GM04503 (cell line): Measurements from ENCODE around the gene FTH1.
"Not testable (repeated sequence)": the region's sequence is repeated elsewhere in the genome, so short reads cannot be mapped to it uniquely, and the experiment has no call there.

ENCODE experiments used
- DNase-seq: peaks from one replicate; pipeline ENCODE4 v3.0.0-alpha.2; 2012; ENCODE audit warnings: low read depth

FTH1 gene

DNA sequence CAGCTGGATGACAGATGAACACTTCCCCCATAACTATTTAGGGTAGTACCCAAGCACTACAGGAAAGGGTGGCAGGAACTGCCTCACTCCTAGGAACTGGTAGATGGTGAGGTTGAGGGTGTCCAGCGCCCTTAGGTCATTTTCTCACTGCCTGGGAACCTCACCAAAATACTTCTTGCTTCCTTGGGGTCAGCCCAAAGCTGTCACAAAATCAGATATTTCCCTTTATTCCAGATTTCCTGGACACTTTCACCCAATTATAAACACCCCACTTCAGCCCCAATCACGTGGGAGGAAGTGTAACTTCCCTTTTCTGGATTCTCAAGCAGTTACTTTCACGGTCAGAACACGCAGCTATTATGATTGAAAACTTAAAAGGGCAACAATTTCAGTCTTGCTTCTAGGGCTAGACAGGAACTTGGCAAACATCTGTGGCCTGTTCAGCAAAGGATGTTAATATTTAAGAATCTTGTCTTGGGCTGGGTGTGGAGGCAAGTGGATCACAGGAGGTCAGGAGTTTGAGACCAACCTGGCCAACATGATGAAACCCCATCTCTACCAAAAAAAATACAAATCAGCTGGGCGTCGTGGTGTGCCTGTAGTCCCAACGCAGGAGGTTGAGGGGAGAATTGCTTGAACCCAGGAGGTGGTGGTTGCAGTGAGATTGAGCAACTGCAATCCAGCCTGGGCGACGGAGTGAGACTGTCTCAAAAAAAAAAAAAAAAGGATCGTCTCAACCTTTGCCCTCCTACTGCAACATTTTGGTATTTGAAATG is 4.0 kb downstream of the FTH1 start:
- DNase-seq: no peak

DNA sequence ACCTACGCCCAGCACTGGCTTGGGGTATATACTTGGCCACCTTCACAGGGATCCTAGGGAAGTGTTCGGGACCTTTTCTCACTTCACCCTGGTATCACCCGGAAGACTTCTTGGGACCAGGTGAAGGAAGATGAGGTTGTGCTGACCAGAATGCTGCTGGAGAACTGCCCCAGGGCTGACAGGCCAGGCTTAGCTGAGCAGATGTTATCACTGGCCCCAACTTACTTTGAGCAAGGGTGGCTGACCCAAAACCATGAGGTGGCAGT is 4.5 kb downstream of the FTH1 start:
- no peak for DNase-seq

DNA sequence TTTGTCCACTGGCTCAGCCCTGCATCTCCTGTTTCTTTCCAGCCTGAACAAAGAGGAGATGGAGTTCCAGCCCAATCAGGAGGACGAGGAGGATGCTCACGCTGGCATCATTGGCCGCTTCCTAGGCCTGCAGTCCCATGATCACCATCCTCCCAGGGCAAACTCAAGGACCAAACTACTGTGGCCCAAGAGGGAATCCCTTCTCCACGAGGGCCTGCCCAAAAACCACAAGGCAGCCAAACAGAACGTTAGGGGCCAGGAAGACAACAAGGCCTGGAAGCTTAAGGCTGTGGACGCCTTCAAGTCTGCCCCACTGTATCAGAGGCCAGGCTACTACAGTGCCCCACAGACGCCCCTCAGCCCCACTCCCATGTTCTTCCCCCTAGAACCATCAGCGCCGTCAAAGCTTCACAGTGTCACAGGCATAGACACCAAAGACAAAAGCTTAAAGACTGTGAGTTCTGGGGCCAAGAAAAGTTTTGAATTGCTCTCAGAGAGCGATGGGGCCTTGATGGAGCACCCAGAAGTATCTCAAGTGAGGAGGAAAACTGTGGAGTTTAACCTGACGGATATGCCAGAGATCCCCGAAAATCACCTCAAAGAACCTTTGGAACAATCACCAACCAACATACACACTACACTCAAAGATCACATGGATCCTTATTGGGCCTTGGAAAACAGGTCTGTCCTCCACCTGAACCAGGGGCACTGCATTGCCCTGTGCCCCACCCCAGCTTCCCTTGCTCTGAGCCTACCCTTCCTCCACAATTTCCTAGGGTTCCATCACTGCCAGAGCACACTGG is 5.0 kb downstream of the FTH1 start:
- no peak for DNase-seq

DNA sequence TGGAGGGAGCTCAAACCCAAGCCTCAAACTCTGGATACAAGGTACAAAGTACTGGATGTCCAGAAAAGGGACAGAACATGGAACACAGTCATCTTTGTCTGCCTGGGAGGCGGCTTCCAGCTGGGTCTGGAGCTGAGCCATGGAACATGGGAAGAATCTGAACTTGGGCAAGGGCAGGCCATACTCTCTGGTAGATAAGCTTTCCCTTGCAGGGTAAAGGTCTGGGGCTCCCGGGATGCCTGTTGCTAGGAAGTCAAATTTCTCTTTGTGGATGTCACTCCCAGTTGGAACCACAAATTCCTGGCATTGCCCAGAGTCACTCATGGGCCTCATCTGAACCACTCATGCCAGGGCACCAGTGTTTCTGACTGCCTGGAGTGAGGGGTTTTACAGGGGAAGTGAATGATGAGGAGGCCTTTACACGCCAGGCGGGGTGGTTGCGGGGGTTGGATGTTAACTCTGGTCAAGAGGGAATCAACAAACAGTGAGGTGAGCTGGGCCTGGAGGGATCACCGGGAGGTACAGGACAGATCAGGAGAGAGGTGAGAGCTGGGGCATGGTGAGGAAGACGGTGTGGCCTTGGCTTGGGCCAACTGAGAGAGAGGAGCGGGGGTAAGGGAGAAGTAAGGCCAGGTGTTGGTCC is 5.7 kb downstream of the FTH1 start:
- DNase-seq: no peak

DNA sequence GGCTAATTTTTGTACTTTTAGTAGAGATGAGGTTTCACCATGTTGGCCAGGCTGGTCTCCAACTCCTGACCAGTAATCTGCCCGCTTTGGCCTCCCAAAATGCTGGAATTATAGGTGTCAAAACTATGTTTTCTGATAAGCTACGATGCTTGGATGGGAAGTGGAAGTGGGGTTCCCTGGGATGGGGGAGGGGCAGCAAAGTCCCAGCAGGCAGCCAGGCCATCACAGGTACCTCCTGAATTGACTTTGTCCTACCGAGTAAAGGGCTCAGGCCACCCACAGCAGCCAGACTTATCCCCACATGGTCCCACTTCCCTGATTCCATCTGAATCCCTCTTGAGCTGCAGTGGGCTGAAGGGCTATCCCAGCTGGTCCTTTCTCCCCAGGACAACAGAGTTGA is 6.9 kb downstream of the FTH1 start:
- no peak for DNase-seq

DNA sequence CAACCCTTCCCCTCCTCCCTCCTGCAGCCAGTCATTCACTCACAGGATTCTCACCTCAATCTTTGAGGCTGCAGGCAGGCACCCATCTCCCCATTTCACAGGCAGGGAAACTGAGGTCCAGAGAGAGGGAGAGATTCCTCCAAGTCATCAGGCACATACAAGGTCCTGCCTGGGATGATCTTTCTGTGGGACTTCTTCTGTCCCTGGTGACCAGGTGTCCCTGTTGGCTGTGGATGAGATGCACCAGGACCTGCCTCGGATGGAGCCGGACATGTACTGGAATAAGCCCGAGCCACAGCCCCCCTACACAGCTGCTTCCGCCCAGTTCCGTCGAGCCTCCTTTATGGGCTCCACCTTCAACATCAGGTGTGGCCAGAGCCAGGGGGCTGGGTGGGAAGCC is 7.8 kb downstream of the FTH1 start:
- DNase-seq: no peak

DNA sequence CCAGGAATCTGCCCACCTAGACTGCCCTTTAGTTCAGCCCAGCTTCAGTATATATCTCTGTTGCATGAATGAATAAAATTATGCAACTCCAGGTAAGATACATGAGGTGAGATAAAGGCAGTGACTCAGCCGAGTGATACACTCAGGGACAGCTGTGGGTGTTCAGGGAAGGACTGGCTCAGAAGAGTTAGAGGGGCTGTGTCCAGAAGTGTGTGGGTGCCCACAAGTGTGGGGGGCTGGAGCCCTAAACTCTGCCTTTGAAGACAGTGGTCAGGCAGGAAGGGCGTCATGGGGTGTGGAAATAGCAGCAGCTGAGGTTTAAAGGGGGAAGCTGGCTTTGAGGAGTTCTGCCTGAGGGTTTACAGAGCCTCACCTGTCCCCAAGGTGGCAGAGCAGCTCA is 8.3 kb downstream of the FTH1 start:
- DNase-seq: no peak

DNA sequence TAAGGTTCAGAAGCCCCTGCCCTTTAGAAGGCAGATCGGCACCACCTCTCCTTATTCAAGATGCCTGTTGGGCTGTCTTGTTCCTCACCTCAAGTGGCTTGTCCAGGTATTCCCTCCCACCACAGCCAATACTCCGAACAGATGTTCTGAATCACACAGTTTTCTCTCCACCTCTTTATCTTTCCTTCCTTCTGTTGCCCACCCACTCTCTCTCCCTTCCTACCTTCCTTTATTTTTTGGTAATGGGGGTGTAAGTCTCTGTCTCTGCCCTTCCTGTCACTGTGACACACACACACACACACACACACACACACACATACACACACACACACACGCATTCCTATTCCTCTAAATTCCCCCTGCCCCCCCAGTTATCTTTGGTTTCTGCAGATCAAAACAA is 8.8 kb downstream of the FTH1 start:
- DNase-seq: no peak

DNA sequence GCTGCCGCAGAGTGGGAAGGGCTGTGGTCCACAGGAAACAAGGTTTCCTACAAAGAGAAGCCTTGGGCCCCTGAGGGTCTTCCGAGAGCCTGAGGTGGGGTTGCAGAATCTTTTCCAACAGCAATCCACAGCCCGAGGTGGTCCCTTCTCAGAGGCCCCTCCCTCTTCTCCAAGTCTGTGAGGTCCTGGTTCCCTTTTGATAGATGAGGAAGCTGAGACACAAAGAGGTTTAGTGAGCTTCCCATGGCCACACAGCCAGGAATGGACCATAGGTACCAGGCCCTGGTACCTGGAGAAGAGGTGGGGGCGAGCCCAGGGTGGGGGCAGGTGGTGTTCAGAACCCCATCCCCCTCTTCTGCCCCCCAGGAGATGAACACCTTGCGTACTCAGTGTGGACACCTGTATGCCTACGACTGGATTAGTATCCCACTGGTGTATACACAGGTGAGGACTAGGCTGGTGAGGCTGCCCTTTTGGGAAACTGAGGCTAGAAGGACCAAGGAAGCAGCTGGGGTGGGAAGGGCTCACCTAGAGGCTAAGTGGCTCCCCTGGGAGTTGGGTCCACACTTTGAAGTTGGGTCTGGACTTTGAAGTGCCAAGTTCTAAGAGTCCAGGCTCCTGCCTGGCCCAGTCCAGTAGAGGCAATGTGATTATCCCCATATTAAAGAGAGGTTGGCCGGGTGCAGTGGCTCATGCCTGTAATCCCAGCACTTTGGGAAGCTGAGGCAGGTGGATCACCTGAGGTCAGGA is 10.2 kb downstream of the FTH1 start:
- no peak for DNase-seq

DNA sequence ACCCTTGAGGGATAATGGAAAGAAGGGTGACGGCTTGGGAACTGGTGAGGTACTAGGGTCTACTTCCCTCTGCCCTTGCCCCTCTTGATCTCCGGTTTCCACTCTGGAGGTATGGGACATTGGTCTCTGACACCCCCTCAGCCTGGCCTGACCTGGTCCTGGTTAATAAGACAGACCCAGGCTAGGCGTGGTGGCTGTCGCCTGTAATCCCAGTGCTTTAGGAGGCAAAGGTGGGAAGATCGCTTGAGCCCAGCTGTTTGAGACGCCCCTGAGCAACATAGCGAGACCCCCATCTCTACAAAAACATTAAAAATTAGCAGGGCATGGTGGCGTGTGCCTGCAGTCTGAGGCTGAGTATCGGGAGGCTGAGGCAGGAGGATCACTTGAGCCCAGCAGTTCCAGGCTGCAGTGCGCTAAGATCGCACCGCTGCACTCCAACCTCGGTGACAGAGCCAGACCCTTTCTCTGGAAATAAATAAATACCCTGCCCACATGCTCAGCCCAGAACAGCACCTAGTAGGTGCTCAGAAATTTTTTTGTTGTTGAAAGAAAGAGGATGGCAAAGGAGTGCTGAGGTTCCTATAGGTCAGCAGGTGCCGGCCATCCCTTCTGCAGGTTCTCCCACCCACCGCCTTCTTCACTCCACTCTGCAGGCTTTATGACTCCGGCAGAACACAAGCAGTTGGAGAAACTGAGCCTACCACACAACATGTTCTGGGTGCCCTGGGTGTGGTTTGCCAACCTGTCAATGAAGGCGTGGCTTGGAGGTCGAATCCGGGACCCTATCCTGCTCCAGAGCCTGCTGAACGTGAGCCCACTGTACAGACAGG is 11.0 kb downstream of the FTH1 start:
- no peak for DNase-seq

DNA sequence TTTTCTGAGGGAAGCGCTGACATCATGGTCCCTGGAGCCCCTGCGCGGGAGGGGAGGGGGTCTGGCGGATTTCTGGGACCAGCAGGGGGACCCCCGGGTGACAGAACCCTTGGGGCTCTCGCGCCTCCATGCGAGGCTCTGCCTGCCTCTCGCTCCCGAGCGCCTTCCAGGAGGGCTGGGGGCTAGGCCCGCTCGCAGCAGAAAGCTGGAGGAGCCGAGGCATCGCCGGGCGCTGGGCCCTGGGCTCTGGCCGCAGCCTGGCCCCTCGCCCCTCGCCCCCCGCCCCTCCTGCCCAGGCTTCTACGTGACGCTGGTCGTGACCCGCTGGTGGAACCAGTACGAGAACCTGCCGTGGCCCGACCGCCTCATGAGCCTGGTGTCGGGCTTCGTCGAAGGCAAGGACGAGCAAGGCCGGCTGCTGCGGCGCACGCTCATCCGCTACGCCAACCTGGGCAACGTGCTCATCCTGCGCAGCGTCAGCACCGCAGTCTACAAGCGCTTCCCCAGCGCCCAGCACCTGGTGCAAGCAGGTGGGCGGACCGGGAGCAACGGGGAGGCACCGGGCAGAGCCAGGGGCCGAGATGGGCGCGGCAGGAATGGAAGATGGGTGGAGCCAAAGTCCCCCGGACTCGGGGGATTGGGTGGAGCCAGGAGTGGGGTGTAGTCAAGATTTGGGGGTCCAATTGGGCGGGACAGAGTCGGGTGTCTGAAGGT is 11.9 kb downstream of the FTH1 start:
- DNase-seq: no peak

DNA sequence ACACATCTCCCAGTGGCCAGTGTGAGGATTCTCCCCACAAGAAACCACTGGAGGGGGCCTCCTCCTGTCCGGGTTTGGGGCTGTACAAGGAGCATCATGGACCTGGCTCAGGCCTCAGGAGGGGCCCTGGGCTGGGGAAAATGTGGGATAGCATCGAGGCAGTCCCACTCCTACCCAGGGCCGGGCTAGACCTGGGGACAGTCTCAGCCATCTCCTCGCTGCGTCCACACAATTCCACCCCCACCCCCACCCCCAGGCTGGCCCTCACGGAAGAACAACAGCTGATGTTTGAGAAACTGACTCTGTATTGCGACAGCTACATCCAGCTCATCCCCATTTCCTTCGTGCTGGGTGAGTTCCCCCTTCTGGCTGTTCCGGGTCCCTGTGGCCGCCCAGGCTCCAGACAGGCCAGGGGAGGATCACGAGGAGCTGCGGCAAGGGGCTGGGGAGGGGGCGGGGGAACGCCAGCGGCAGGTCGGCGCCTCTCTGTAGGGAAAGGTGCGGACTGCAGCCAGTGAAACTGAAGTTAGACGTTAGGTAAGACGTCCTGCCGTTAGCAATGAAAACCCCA is 12.5 kb downstream of the FTH1 start:
- no peak for DNase-seq

DNA sequence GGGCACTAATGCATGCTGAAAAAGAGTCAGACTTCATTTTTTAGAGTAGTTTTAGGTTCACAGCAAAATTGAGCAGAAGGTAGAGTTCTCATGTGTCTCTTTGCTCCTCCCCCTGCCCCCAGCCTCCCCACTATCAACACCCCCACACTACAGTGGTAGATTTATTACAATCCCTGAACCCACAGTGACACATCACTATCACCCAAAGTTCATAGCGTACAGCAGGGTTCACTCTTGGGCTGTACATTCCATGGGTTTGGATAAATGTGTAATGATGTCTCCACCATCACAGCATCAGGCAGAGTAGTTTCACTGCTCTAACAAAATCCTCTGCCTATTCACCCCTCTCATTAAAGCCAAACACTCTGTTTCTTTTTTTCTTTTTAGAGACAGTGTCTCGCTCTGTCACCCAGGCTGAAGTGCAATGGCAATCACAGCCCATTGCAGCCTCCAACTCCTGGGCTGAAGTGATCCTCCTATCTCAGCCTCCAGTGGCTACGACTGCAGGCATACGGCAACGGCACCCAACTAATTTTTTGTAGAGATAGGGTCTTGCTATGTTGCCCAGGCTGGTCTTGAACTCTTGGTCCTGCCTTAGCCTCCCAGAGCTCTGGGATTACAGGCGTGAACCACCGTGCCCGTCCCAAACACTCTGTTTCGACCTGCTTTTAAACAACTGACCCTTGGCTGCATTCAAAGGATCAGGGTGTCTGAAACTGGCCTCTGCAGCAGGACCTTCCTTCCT is 13.2 kb downstream of the FTH1 start:
- no peak for DNase-seq

DNA sequence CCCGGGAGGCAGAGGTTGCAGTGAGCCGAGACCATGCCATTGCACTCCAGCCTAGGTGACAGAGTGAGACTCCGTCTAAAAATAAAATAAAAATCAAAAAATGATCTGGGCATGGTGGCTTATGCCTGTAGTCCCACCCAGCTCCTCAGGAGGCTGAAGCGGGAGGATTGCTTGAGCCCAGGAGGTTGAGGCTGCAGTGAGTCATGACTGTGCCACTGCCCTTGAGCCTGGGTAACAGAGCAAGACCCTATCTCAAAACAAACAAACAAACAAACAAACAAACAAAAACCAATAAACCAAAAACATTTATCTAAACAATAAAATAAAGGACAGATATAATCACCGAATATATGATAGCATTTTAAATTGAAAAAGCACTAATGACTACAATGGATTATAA is 13.8 kb downstream of the FTH1 start:
- not testable (repeated sequence) for DNase-seq

DNA sequence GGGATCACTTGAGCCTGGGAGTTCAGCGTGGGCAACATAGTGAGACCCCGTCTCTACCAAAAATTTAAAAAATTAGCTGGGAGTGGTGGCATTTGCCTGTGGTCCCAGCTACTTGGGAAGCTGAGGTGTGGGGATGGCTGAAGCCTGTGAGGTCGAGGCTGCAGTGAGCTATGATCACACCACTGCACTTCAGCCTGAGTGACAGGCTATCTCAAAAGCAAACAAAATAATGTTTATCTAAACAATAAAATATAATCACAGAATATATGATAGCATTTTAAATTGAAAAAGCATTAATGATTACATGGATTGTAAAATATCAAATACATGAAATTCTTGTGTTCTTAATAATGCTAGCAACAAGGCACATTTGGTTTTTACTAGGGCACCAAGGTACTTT is 14.6 kb downstream of the FTH1 start:
- no peak for DNase-seq

DNA sequence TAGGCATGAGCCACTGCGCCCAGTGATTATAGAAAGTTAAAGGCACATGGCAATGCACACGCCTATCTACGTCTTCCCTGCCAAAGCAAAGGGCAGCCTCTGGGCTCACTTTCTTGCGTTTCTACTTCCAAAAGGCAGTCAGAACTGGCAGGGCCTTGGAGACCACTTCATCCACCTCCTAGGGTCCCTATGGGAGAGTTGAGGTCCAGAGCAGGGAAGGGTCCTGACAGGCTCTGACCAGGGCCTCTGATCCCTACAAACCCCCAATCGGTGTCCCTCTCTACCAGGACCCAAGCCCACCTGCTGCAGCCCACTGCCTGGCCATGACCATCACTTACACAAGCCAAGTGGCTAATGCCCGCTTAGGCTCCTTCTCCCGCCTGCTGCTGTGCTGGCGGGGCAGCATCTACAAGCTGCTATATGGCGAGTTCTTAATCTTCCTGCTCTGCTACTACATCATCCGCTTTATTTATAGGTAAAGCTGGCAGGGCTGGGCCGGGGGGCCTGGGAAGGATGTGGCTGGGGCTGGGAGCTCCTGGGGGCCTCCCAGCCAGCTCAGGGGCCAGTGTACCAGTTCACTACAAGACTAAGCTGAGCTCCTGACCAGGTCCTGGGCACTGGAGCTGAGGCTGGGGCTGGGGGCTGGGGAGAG is 15.8 kb downstream of the FTH1 start:
- no peak for DNase-seq

DNA sequence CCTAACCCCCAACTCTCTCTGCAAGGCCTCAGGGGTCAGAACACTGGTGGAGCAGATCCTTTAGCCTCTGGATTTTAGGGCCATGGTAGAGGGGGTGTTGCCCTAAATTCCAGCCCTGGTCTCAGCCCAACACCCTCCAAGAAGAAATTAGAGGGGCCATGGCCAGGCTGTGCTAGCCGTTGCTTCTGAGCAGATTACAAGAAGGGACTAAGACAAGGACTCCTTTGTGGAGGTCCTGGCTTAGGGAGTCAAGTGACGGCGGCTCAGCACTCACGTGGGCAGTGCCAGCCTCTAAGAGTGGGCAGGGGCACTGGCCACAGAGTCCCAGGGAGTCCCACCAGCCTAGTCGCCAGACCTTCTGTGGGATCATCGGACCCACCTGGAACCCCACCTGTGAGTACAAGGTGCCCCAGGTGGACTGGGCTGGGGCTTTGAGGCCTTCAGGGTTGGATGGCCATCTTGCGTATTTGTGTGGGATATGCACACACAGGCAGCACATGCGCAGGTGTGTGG is 17.3 kb downstream of the FTH1 start, which contains the start of gene BEST1:
Gene BEST1 (plus strand): TSS at position 317 of the 513 bp plus-strand sequence. CDS start 1,456 bp downstream, outside the sequence.
- DNase-seq: no peak

DNA sequence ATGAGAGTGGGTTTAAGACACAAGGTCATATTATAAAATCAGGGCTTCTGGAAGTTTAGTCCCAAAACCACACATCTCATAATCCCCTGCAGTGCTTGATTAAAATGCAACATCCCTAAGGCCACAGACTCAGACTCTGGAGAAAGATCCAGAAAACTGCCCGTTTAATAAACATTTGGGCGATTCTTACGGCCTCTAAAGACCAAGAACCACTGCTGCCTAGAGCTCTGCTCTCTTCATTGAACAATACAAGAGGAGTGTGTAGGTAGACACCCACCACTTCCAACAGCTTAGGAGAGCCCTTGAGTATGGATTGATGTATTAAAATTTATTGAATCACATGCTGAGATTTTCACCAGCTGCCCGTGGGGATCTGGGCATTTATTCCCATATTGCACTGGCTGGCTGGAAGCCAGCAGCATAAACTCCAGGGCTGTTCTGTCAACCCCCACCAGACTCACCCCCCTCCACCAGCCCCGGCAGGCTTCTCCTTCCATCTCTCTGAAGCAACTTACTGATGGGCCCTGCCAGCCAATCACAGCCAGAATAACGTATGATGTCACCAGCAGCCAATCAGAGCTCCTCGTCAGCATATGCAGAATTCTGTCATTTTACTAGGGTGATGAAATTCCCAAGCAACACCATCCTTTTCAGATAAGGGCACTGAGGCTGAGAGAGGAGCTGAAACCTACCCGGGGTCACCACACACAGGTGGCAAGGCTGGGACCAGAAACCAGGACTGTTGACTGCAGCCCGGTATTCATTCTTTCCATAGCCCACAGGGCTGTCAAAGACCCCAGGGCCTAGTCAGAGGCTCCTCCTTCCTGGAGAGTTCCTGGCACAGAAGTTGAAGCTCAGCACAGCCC is 18.0 kb downstream of the FTH1 start:
- DNase-seq: peak; percentile 59
